ENCODE measurements around the gene CA10.
A peak's percentile ranks its signal among the peaks of the same experiment; 100 is the strongest.

Gene CA10

GRCh38 chr17:51992864-51993416, 165.6 kb downstream of the CA10 start:
- intact Hi-C loops (cut with DNase I), result no loop called here
- no peak for DNase-seq

GRCh38 chr17:51971121-51971520, 187.4 kb downstream of the CA10 start:
- intact Hi-C loops (cut with DNase I), result no loop called here
- DNase-seq, result no peak

- DNase-seq, result no peak
- intact Hi-C loops (cut with DNase I), result no loop called here
Measured at GRCh38 chr17:51961689-51962088, 196.8 kb downstream of the CA10 start.

GRCh38 chr17:51957786-51958185, 200.7 kb downstream of the CA10 start:
- peak in 12 of 42 donors; percentile 1 to 43 (median 11) for DNase-seq
- intact Hi-C loops (cut with DNase I), result no loop called here

GRCh38 chr17:51955245-51955644, 203.3 kb downstream of the CA10 start:
- no peak for DNase-seq
- intact Hi-C loops (cut with DNase I), result no loop called here

- intact Hi-C loops (cut with DNase I), result no loop called here
- no peak for DNase-seq
Measured at GRCh38 chr17:51954232-51954765, 204.2 kb downstream of the CA10 start.

GRCh38 chr17:51951741-51952140, 206.8 kb downstream of the CA10 start:
- intact Hi-C loops (cut with DNase I), result no loop called here
- DNase-seq, result no peak

GRCh38 chr17:51948128-51948527, 210.4 kb downstream of the CA10 start:
- no peak for DNase-seq
- intact Hi-C loops (cut with DNase I), result no loop called here

GRCh38 chr17:51947160-51947735, 211.3 kb downstream of the CA10 start:
- no peak for DNase-seq
- intact Hi-C loops (cut with DNase I), result no loop called here

GRCh38 chr17:51946311-51946710, 212.2 kb downstream of the CA10 start:
- intact Hi-C loops (cut with DNase I), result no loop called here
- no peak for DNase-seq

- intact Hi-C loops (cut with DNase I), result no loop called here
- no peak for DNase-seq
Measured at GRCh38 chr17:51941272-51941671, 217.2 kb downstream of the CA10 start.

- intact Hi-C loops (cut with DNase I), result no loop called here
- DNase-seq, result no peak
Measured at GRCh38 chr17:51937264-51937663, 221.2 kb downstream of the CA10 start.

- intact Hi-C loops (cut with DNase I), result no loop called here
- DNase-seq, result no peak
Measured at GRCh38 chr17:51935477-51935876, 223.0 kb downstream of the CA10 start.

- intact Hi-C loops (cut with DNase I), result no loop called here
- no peak for DNase-seq
Measured at GRCh38 chr17:51933647-51934046, 224.9 kb downstream of the CA10 start.

- intact Hi-C loops (cut with DNase I), result no loop called here
- DNase-seq, result no peak
Measured at GRCh38 chr17:51926448-51926847, 232.1 kb downstream of the CA10 start.

- DNase-seq, result no peak
- intact Hi-C loops (cut with DNase I), result no loop called here
Measured at GRCh38 chr17:51921500-51921899, 237.0 kb downstream of the CA10 start.

- intact Hi-C loops (cut with DNase I), result no loop called here
- DNase-seq, result no peak
Measured at GRCh38 chr17:51914577-51914976, 243.9 kb downstream of the CA10 start.

GRCh38 chr17:51913491-51914205, 244.9 kb downstream of the CA10 start:
- DNase-seq, result no peak
- intact Hi-C loops (cut with DNase I), result no loop called here

- intact Hi-C loops (cut with DNase I), result no loop called here
- DNase-seq, result no peak
Measured at GRCh38 chr17:51912939-51913338, 245.6 kb downstream of the CA10 start.

GRCh38 chr17:51911237-51911636, 247.3 kb downstream of the CA10 start:
- intact Hi-C loops (cut with DNase I), result no loop called here
- no peak for DNase-seq

- no peak for DNase-seq
- intact Hi-C loops (cut with DNase I), result no loop called here
Measured at GRCh38 chr17:51909971-51910370, 248.5 kb downstream of the CA10 start.
